Smooth muscle cell (in vitro differentiated cells): ENCODE data around the gene RELT. TPM values are rescaled to one million over a fixed set of nuclear protein-coding genes. Genes with fewer than 3 reads are reported as not detected.

Experiments used
- DNase-seq: peaks from one replicate; lab custom pipeline; 2025; ENCODE audit not compliant: unreplicated experiment; lab: John Stamatoyannopoulos, UW
- H2AFZ ChIP-seq: fragments of 200-600 bp; sonication (generic); 2 replicates; pipeline ENCODE4 v1.6.0; 2016; ENCODE audit warnings: antibody characterized with exemption, low read depth, mild to moderate bottlenecking
- H3F3A ChIP-seq: fragments of 200-600 bp; sonication (generic); 2 replicates; pipeline ENCODE4 v1.6.0; 2017; ENCODE audit warnings: antibody characterized with exemption, low read depth
- H3K27ac ChIP-seq: fragments of 200-600 bp; sonication (generic); 2 replicates; pipeline ENCODE4 v1.5.1; 2016; ENCODE audit warnings: low read depth, mild to moderate bottlenecking
- H3K27me3 ChIP-seq: fragments of 200-600 bp; sonication (generic); 2 replicates; pipeline ENCODE4 v1.6.1; 2016; ENCODE audit warnings: low read depth, mild to moderate bottlenecking
- H3K36me3 ChIP-seq: fragments of 200-600 bp; sonication (generic); 2 replicates; pipeline ENCODE4 v1.5.1; 2016; ENCODE audit warnings: low read depth
- H3K4me1 ChIP-seq: fragments of 200-600 bp; sonication (generic); 2 replicates; pipeline ENCODE4 v1.5.1; 2016; ENCODE audit warnings: low read depth
- H3K4me2 ChIP-seq: fragments of 200-600 bp; sonication (generic); 2 replicates; pipeline ENCODE4 v1.6.0; 2016; ENCODE audit warnings: mild to moderate bottlenecking
- H3K4me3 ChIP-seq: fragments of 200-600 bp; sonication (generic); 2 replicates; pipeline ENCODE4 v1.5.1; 2016; ENCODE audit warnings: mild to moderate bottlenecking
- H3K79me2 ChIP-seq: fragments of 200-600 bp; sonication (generic); 2 replicates; pipeline ENCODE4 v1.6.0; 2016; ENCODE audit warnings: low read depth, mild to moderate bottlenecking
- H3K9ac ChIP-seq: fragments of 200-600 bp; sonication (generic); 2 replicates; pipeline ENCODE4 v1.6.0; 2016; ENCODE audit warnings: low read depth
- H3K9me3 ChIP-seq: fragments of 200-600 bp; sonication (generic); replicated peaks from 2 replicates; pipeline ENCODE4 v1.5.1; 2016; ENCODE audit warnings: low read depth
- H4K20me1 ChIP-seq: fragments of 200-600 bp; sonication (generic); 2 replicates; pipeline ENCODE4 v1.6.0; 2016; ENCODE audit warnings: low read depth
- CTCF ChIP-seq: fragments of 200-600 bp; sonication (generic); IDR thresholded peaks from 2 replicates; pipeline ENCODE4 v1.5.1; 2017; ENCODE audit warnings: borderline replicate concordance, mild to moderate bottlenecking, antibody characterized with exemption; ENCODE audit not compliant: insufficient read depth, poor library complexity, severe bottlenecking
- WGBS: methylation state at CpG from one replicate; pipeline ENCODE4 v1.1.7; 2016; ENCODE audit warnings: low lambda C conversion rate; 5-methylcytosine and 5-hydroxymethylcytosine counted together
- polyA plus RNA-seq: library from polyadenylated mRNA; unstranded; fragments of >200 nt; fragmentation: Nextera tagmentation; extraction: Ambion mirVana; gene quantifications from 2 replicates; pipeline ENCODE4 v1.2.1, GENCODE V29; 2016
- total RNA-seq: library from RNA; depleted of rRNA; stranded (reverse); fragments of >200 nt; gene quantifications from 2 replicates; pipeline ENCODE4 v1.2.3, GENCODE V29; 2014

The RELT gene
- total and polyA plus RNA-seq, 2 experiments from 2014 or later: 4.3 to 5.5 TPM

- Histone ChIP-seq H3K27me3 (no peaks in the 10 kb centered on the region), H3K36me3 (no peaks in the 10 kb centered on the region), H3K4me2 (no peak overlapping the region), H3F3A (no peaks in the 10 kb centered on the region), H3K9ac (no peak overlapping the region), H3K9me3 (no peaks in the 10 kb centered on the region), H3K4me1 (no peaks in the 10 kb centered on the region), H3K4me3 (no peak overlapping the region), H4K20me1 (peaks cover under 1% of the 10 kb centered on the region), H2AFZ (no peak overlapping the region), H3K79me2 (no peaks in the 10 kb centered on the region), H3K27ac (no peak overlapping the region)
- no peak for TF ChIP-seq CTCF
- DNase-seq: no peak
- 63% methylated on average over 6 of the region's 6 CpGs for WGBS
Measured at GRCh38 chr11:73399159-73399590, 23.0 kb downstream of the RELT start.

GRCh38 chr11:73399636-73400035 is 23.4 kb downstream of the RELT start:
- no peak overlapping the region for H3K4me2 ChIP-seq
- H3K4me1 ChIP-seq: no peaks in the 10 kb centered on the region
- DNase-seq: no peak
- no peaks in the 10 kb centered on the region for H4K20me1 ChIP-seq
- H3K36me3 ChIP-seq: no peaks in the 10 kb centered on the region
- no peak overlapping the region for H2AFZ ChIP-seq
- H3K27me3 ChIP-seq: no peaks in the 10 kb centered on the region
- H3K9me3 ChIP-seq: no peaks in the 10 kb centered on the region
- TF ChIP-seq CTCF: no peak
- H3K27ac ChIP-seq: no peak overlapping the region
- no peak overlapping the region for H3K9ac ChIP-seq
- no peaks in the 10 kb centered on the region for H3K79me2 ChIP-seq
- 79% methylated on average over 4 of the region's 4 CpGs for WGBS
- H3K4me3 ChIP-seq: no peak overlapping the region
- no peaks in the 10 kb centered on the region for H3F3A ChIP-seq

- H3K27me3 ChIP-seq: no peaks in the 10 kb centered on the region
- H3K79me2 ChIP-seq: no peaks in the 10 kb centered on the region
- no peak overlapping the region for H3K27ac ChIP-seq
- no peaks in the 10 kb centered on the region for H3F3A ChIP-seq
- DNase-seq: no peak
- no peak overlapping the region for H3K9ac ChIP-seq
- H3K4me2 ChIP-seq: no peak overlapping the region
- no peaks in the 10 kb centered on the region for H4K20me1 ChIP-seq
- no peaks in the 10 kb centered on the region for H3K9me3 ChIP-seq
- H3K4me1 ChIP-seq: no peaks in the 10 kb centered on the region
- TF ChIP-seq CTCF: no peak
- H3K36me3 ChIP-seq: no peaks in the 10 kb centered on the region
- 94% methylated on average over 6 of the region's 6 CpGs for WGBS
- H3K4me3 ChIP-seq: no peak overlapping the region
- no peak overlapping the region for H2AFZ ChIP-seq
Measured at GRCh38 chr11:73400293-73400692, 24.1 kb downstream of the RELT start.

GRCh38 chr11:73401217-73401923 is 25.2 kb downstream of the RELT start:
- DNase-seq: no peak
- Histone ChIP-seq H3F3A (no peaks in the 10 kb centered on the region), H3K36me3 (no peaks in the 10 kb centered on the region), H3K9ac (no peak overlapping the region), H3K27me3 (no peaks in the 10 kb centered on the region), H3K79me2 (no peaks in the 10 kb centered on the region), H2AFZ (no peak overlapping the region), H3K4me1 (no peaks in the 10 kb centered on the region), H3K4me2 (no peak overlapping the region), H3K4me3 (no peak overlapping the region), H3K9me3 (no peaks in the 10 kb centered on the region), H3K27ac (no peak overlapping the region), H4K20me1 (no peaks in the 10 kb centered on the region)
- no peak for TF ChIP-seq CTCF
- WGBS: 68% methylated on average over 3 of the region's 3 CpGs
